Stimulated activated memory B cell treated with anti-CD40 and anti-IgM and Interleukin-4, amounts not matched to agents 10 μg/mL and 1 μg/mL and 100 μg/mL, for 72 hours (primary cell): ENCODE data around the gene CXCL1.

ENCODE experiments used
- ATAC-seq: fragments of 150-1000 bp; cut with Tn5 transposase; 2 replicates; pipeline ENCODE4 v1.10.0; 2021
- H3K27ac Mint-ChIP-seq: one replicate; pipeline ENCODE4 v1.8.0; 2022; ENCODE audit warnings: mild to moderate bottlenecking, mixed read lengths
- H3K27me3 Mint-ChIP-seq: one replicate; pipeline ENCODE4 v1.8.0; 2022; ENCODE audit warnings: mixed read lengths
- H3K36me3 Mint-ChIP-seq: one replicate; pipeline ENCODE4 v1.8.0; 2022; ENCODE audit warnings: mixed read lengths
- H3K4me1 Mint-ChIP-seq: one replicate; pipeline ENCODE4 v1.8.0; 2022; ENCODE audit warnings: mixed read lengths
- H3K4me3 Mint-ChIP-seq: one replicate; pipeline ENCODE4 v1.8.0; 2022; ENCODE audit warnings: mild to moderate bottlenecking, moderate library complexity, mixed read lengths
- H3K9me3 Mint-ChIP-seq: one replicate; pipeline ENCODE4 v1.8.0; 2022; ENCODE audit warnings: mixed read lengths

The CXCL1 gene

DNA sequence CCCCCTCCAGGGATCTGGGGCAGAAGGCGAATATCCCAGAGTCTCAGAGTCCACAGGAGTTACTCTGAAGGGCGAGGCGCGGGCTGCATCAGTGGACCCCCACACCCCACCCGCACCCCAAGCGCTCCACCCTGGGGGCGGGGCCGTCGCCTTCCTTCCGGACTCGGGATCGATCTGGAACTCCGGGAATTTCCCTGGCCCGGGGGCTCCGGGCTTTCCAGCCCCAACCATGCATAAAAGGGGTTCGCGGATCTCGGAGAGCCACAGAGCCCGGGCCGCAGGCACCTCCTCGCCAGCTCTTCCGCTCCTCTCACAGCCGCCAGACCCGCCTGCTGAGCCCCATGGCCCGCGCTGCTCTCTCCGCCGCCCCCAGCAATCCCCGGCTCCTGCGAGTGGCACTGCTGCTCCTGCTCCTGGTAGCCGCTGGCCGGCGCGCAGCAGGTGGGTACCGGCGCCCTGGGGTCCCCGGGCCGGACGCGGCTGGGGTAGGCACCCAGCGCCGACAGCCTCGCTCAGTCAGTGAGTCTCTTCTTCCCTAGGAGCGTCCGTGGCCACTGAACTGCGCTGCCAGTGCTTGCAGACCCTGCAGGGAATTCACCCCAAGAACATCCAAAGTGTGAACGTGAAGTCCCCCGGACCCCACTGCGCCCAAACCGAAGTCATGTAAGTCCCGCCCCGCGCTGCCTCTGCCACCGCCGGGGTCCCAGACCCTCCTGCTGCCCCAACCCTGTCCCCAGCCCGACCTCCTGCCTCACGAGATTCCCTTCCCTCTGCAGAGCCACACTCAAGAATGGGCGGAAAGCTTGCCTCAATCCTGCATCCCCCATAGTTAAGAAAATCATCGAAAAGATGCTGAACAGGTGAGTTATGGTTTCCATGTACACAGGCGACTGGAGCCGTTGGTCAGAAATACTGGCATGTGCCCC is at the start of gene CXCL1:
TSS of gene CXCL1 (plus strand) at position 264 of the 926 bp plus-strand sequence. CDS start at position 342, 78 bp downstream.
- ATAC-seq, result peak; percentile 27
- Mint-ChIP-seq H3K4me1 (no peaks in the 10 kb centered on the region), H3K4me3 (no peak within 1 kb of the TSS), H3K36me3 (no peaks in the 10 kb centered on the region), H3K9me3 (no peaks in the 10 kb centered on the region), H3K27me3 (peaks cover 20% of the 10 kb centered on the region), H3K27ac (no peak within 1 kb of the TSS)

DNA sequence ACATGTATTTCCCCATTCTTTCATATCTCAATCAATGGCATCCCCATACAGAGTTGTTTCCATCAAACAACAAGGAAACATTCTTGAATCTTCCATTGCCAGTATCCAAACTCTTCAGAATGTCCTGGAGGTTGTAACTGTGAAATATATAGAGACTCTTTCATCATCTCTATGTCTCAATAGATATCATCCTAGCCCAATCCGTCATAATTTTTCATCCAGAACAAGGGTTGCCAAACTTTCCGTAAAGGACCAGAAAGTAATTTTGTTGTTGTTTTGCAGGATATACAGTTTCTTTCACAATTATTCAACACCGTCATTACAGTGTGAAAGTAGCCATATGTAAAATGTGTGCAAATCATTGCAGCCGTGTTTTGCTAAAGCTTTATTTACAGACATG is 47.9 kb upstream of the CXCL1 start:
- no peaks in the 10 kb centered on the region for H3K4me1 Mint-ChIP-seq
- no peaks in the 10 kb centered on the region for H3K36me3 Mint-ChIP-seq
- no peak for ATAC-seq
- no peak overlapping the region for H3K27ac Mint-ChIP-seq
- H3K9me3 Mint-ChIP-seq, result no peaks in the 10 kb centered on the region
- no peaks in the 10 kb centered on the region for H3K27me3 Mint-ChIP-seq
- H3K4me3 Mint-ChIP-seq, result no peak overlapping the region

DNA sequence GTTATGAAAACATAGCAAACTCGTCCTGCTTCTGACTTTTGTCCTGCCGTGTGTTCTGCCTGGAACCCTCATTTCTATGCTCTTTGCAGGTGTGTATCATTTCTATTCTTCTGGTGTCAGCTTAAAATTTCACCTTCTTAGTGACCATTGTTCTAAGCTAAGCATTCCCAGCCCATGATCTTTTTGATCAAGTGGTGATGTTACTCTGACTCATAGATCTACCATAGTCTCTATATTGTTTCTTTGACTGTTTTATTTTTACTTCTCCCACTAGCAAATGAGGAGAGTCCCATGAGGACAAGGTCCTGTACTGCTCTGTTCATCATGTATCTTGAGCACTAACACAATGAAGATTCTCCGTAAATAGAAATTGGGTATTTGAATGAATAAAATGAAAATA is 46.8 kb upstream of the CXCL1 start:
- H3K9me3 Mint-ChIP-seq, result peaks cover 3% of the 10 kb centered on the region
- no peaks in the 10 kb centered on the region for H3K27me3 Mint-ChIP-seq
- no peak for ATAC-seq
- H3K4me3 Mint-ChIP-seq, result no peak overlapping the region
- H3K27ac Mint-ChIP-seq, result no peak overlapping the region
- no peaks in the 10 kb centered on the region for H3K4me1 Mint-ChIP-seq
- no peaks in the 10 kb centered on the region for H3K36me3 Mint-ChIP-seq

DNA sequence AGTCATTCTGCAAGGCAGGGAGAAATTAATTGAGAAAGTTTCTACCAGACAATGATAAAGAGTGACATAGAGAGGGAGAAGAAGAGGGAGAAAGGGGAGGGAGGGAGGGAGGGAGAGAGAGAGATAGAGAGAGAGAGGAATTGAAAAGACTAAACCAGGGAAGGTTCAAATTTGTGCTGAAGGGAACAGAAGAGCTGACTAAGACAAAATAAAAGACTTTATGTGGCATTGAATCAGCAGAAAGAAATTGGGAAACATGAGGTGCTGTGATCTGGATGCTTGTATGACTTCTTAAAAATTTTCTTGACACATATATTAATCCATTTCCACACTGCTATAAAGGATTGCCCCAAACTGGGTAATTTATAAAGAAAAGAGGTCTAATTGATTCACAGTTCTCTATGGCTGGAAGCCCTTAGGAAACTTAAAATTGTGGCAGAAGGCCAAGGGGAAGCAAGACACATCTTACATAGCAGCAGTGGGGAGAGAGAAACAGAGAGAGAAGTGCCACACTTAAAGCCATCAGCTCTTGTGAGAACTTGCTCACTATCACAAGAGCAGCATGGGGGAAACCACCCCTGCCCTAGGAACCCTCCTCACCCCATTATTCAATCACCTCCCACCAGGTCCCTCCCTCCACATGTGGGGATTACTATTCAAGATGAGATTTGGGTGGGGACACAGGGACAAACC is 46.2 kb upstream of the CXCL1 start:
- no peaks in the 10 kb centered on the region for H3K27me3 Mint-ChIP-seq
- H3K4me1 Mint-ChIP-seq, result no peaks in the 10 kb centered on the region
- peaks cover 7% of the 10 kb centered on the region for H3K9me3 Mint-ChIP-seq
- ATAC-seq, result no peak
- no peak overlapping the region for H3K4me3 Mint-ChIP-seq
- no peaks in the 10 kb centered on the region for H3K36me3 Mint-ChIP-seq
- no peak overlapping the region for H3K27ac Mint-ChIP-seq

DNA sequence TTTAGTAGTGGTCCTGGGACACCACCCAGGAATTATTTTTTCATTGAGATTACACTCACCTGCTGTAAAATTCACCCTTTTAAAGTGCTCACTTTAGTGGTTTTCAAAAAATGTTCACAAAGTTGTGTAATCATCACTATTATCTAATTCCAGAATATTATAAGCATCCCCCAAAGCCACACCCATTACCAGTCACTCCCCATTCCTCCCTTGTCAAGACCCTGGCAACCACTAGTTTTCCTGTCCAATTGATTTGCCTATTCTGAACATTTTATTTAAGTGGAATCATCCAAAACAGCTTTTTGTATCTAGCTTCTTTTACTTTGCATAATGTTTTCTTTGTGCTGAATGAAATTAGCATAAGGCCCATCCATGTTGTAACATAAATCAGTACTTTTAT is 45.4 kb upstream of the CXCL1 start:
- Mint-ChIP-seq H3K36me3 (no peaks in the 10 kb centered on the region), H3K27ac (no peak overlapping the region), H3K27me3 (no peaks in the 10 kb centered on the region), H3K9me3 (peaks cover 7% of the 10 kb centered on the region), H3K4me1 (no peaks in the 10 kb centered on the region), H3K4me3 (no peak overlapping the region)
- no peak for ATAC-seq

DNA sequence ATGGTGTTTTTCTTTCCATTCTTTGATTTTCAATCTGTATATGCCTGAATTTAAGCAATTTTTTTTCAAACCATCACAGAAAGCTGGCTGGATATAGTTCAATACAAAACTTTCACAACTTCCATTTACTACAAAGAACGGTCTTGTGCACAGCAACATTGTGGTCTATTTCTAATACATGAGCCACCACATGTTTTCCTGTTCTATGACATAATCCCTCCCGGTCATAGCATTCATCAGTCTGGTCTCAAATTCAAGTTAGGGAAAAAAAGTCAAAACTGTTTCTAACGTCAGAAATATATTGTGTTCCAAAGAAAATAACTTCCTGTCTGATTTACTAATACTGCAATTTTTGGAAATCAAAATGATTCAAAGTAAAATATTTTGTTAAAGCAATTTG is 40.2 kb upstream of the CXCL1 start:
- no peak overlapping the region for H3K27ac Mint-ChIP-seq
- H3K36me3 Mint-ChIP-seq, result no peaks in the 10 kb centered on the region
- no peaks in the 10 kb centered on the region for H3K4me1 Mint-ChIP-seq
- H3K9me3 Mint-ChIP-seq, result peaks cover 7% of the 10 kb centered on the region
- H3K27me3 Mint-ChIP-seq, result no peaks in the 10 kb centered on the region
- no peak overlapping the region for H3K4me3 Mint-ChIP-seq
- ATAC-seq, result no peak

DNA sequence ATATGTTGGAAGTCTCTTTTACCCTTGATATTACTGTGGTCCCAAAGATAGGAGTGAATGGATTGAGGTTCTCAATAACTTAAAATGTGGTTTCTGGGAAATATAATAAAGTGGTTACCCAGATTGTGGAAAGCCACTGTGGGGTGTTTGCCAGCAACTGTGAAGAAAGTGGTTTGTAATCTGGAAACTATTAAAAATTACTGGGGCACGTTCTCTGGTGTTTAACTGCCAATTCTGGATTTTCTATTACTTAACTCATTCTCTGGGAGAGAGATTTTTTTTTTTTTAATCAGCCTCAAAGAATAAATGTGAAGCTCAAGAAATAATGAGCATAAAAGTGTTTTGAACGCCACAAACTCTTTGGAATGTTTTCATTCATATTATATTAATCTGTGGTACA is 37.6 kb upstream of the CXCL1 start:
- Mint-ChIP-seq H3K4me3 (no peak overlapping the region), H3K4me1 (no peaks in the 10 kb centered on the region), H3K36me3 (no peaks in the 10 kb centered on the region), H3K27me3 (peaks cover 3% of the 10 kb centered on the region), H3K9me3 (peaks cover 7% of the 10 kb centered on the region), H3K27ac (no peak overlapping the region)
- ATAC-seq, result no peak

DNA sequence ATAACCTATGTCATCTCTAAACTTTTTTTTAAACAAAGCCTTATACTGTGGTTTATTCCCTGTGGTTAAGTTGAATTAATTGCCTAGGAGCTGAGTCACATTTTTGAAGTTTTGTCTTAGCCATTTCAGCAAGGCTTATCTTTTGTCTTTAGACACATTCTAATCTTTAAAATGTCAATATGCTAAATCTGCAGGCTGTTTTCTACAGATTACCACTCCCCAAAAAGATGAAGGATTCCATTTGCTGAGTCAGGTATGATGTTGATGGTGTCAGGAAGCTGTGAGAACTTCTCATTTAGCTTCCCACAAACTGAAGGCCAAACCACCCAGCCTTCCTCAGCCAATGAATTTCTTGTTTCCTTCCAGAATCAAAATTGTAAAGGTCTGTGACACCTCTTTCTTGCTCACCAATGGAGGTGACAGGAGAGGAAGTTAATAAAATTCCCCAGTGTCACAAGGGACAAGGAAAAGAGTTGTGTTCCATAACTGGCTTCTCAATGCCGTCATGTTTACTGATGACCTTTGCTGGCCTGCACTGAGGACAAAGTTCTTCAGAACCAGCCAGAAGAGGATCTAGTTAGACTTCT is 36.4 kb upstream of the CXCL1 start:
- no peak for ATAC-seq
- H3K36me3 Mint-ChIP-seq, result no peaks in the 10 kb centered on the region
- peaks cover 8% of the 10 kb centered on the region for H3K27me3 Mint-ChIP-seq
- H3K4me3 Mint-ChIP-seq, result no peak overlapping the region
- H3K27ac Mint-ChIP-seq, result no peak overlapping the region
- no peaks in the 10 kb centered on the region for H3K4me1 Mint-ChIP-seq
- peaks cover 2% of the 10 kb centered on the region for H3K9me3 Mint-ChIP-seq

DNA sequence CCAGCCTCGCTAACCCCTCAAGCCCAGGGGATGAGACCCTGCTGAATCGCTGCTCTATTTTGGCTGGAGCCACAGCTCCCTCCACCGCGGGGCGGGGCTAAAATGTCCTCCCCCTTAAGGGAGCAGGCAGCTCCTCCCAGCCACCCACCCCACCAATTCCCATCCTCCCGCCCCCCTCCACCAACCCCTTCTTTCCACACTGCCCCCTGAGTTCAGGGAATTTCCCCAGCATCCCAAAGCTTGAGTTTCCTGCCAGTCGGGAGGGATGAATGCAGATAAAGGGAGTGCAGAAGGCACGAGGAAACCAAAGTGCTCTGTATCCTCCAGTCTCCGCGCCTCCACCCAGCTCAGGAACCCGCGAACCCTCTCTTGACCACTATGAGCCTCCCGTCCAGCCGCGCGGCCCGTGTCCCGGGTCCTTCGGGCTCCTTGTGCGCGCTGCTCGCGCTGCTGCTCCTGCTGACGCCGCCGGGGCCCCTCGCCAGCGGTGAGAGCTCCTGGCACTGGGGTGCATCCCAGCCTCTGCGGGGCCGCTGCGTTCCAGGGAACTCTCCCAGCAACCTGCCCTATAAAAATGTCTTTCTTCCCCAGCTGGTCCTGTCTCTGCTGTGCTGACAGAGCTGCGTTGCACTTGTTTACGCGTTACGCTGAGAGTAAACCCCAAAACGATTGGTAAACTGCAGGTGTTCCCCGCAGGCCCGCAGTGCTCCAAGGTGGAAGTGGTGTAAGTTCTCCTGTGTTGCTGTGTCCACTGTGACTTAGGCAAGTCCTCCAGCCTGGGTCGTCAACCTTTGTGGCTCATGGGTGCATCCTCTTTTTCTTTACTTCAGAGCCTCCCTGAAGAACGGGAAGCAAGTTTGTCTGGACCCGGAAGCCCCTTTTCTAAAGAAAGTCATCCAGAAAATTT is 32.6 kb upstream of the CXCL1 start, which contains the start of gene CXCL6:
TSS of gene CXCL6 (plus strand) at position 306 of the 907 bp plus-strand sequence. CDS start at position 379, 73 bp downstream.
- no peak for ATAC-seq
- H3K27ac Mint-ChIP-seq, result no peak within 1 kb of the TSS
- no peak within 1 kb of the TSS for H3K4me3 Mint-ChIP-seq

DNA sequence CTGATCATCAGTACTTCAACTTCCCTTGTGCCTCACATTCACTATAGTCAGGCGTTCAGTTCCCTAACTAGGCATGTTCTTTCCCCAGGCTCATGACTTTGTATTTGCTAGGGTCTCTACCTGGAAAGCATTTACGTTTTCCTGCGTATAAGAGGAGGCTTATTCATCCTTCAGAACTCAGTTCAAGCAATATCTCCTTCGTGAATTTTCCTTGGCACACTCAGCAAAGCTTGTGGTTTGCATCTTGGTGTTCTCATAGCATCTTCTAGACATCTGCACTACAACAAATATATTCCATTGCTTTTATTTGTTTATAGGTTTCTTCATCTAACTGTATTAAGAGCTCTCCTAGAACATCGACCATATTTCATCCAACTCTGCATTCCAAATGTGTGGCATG is 30.1 kb upstream of the CXCL1 start:
- Mint-ChIP-seq H3K36me3 (no peaks in the 10 kb centered on the region), H3K27me3 (peaks cover 21% of the 10 kb centered on the region), H3K4me1 (no peaks in the 10 kb centered on the region), H3K4me3 (no peak overlapping the region), H3K27ac (no peak overlapping the region), H3K9me3 (no peaks in the 10 kb centered on the region)
- no peak for ATAC-seq

More for the DNA sequence above, 32.6 kb upstream of the CXCL1 start, which contains the start of gene CXCL6:
- peaks cover 21% of the 10 kb centered on the region for H3K27me3 Mint-ChIP-seq
- no peaks in the 10 kb centered on the region for H3K9me3 Mint-ChIP-seq
- no peaks in the 10 kb centered on the region for H3K4me1 Mint-ChIP-seq
- H3K36me3 Mint-ChIP-seq, result no peaks in the 10 kb centered on the region

DNA sequence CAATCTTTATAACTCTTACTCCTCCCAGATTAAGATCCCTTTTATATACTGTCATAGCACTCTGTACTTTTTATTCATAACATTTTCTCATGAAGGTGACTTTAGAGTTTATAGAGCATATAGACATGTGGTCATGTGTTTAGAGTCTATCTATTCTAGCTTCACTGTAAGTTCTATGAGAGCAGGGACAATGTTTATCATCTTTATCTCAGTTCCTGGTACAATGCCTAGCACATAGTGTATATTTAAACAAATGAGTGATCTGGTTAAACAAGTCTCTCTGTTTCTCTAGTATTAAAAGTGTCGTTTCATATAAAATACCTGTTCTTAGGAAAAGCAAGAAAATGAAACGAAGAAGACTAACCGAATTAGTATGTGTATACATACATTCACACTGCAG is 29.5 kb upstream of the CXCL1 start:
- H3K9me3 Mint-ChIP-seq, result no peaks in the 10 kb centered on the region
- H3K27me3 Mint-ChIP-seq, result peaks cover 21% of the 10 kb centered on the region
- H3K4me1 Mint-ChIP-seq, result no peaks in the 10 kb centered on the region
- ATAC-seq, result no peak
- no peak overlapping the region for H3K4me3 Mint-ChIP-seq
- no peaks in the 10 kb centered on the region for H3K36me3 Mint-ChIP-seq
- H3K27ac Mint-ChIP-seq, result no peak overlapping the region

DNA sequence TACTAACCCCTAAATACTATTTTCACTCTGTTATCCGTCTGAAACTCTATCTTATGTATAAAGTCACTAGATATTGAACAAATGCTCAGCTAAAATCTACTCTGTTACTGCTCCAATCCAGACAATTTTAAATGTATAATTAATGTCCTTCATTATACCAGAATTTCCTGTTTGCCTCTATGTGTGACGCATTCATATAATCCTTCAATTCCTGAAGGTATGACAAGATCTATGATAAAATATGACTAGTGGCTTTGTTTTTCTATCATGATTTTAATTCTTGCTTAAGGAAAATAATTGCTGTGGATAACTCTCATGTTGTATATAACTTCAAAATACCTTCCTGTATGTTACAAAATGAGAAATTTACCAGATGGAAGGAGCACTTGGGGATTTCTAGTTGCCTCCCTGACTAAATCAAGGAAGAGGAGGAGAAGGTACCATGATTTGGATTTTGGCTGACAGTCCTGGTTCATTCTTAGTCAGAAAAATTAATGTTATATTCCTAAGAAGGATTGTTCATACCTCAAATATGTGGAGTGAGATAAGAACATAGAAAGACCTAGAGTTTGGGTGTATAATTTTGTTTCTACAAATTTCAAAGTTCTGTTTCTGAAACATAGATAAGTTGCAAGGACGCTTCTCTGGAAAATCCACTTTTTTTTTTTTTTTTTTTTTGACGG is 27.8 kb upstream of the CXCL1 start:
- Mint-ChIP-seq H3K27ac (no peak overlapping the region), H3K9me3 (no peaks in the 10 kb centered on the region), H3K27me3 (peaks cover 20% of the 10 kb centered on the region), H3K36me3 (no peaks in the 10 kb centered on the region), H3K4me1 (no peaks in the 10 kb centered on the region), H3K4me3 (no peak overlapping the region)
- ATAC-seq, result no peak

DNA sequence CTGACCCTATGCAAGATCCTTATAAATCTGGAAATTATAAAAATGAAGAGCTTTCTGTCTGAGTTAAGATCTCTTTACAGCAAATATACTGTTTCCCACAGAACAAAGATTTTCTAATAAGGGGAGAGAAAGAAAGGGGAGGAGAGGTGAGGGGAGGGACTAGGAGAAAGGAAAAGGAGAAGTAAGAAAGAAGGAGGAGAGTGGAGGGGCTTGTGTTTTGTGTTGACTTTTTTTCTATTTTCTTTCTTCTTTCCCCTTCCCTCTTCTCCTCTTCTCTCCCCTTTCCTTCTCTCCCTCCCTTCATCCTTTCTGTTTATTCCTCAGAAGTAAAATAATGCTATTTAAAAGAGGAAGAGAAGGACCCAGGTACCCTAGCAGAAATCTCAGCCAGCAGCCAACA is 26.5 kb upstream of the CXCL1 start:
- H3K36me3 Mint-ChIP-seq, result no peaks in the 10 kb centered on the region
- ATAC-seq, result no peak
- peaks cover 13% of the 10 kb centered on the region for H3K27me3 Mint-ChIP-seq
- no peaks in the 10 kb centered on the region for H3K9me3 Mint-ChIP-seq
- no peaks in the 10 kb centered on the region for H3K4me1 Mint-ChIP-seq
- no peak overlapping the region for H3K4me3 Mint-ChIP-seq
- H3K27ac Mint-ChIP-seq, result no peak overlapping the region

DNA sequence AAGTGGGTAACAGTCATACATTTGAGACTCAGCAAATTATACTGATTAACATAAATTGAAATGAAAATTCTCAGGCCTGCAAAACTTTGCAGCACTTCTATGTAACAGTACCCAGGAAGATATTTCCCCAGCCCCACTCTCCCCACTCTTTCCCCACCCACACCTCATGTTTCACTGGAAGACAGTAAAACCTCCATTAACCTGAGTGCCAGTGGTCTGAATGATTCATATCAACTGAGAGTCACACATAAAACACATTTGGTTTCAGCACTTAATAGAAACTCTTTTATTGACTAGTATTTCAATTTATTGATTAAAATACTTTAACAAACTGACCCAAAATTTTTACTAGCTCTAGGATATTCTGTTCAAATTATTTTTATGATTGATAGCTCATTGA is 25.8 kb upstream of the CXCL1 start:
- peaks cover 13% of the 10 kb centered on the region for H3K27me3 Mint-ChIP-seq
- no peaks in the 10 kb centered on the region for H3K9me3 Mint-ChIP-seq
- ATAC-seq, result no peak
- no peak overlapping the region for H3K27ac Mint-ChIP-seq
- H3K4me1 Mint-ChIP-seq, result no peaks in the 10 kb centered on the region
- H3K36me3 Mint-ChIP-seq, result no peaks in the 10 kb centered on the region
- H3K4me3 Mint-ChIP-seq, result no peak overlapping the region
